ENCODE results near the gene ELP1. TPM values are rescaled to one million over a fixed set of nuclear protein-coding genes. Genes with fewer than 3 reads are reported as not detected.

ELP1 gene
- total RNA-seq, 3 donors from 2014 or later (not counting 1 experiment from before 2014, with no cell fraction given): 21.8 to 33.0 (median 28.2) TPM

DNA sequence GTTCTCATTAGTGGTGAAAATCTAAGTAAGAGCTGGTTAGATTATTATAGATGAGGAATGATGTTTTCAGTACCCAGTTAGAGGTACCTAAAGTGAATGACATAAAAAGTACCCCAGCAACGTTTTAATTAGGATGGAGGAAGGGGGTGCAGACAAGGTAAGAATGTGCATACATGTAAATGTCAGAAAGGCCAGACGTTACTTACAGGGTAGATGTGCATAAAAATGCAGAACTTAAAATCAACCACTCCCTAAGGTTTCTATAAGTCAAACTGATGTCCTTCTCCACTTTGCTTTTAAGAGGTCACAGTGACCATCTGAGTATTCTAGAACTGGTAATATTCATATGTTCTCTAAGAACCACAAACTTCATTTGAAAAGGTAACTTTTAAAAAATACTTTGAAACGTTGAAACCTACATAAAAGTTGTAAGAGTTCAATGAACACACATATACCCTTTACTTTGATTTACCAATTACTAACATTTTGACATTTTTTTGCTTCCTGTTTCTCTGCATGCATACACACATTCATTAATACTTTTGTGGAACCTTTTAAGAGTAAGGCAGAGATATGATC, 53.1 kb downstream of the ELP1 start:
- Histone ChIP-seq H3K4me1 (ENCODE audit: control insufficient read depth, insufficient read depth, low read length) (no peaks in the 10 kb centered on the region), H3K9me3 (ENCODE audit: control insufficient read depth, insufficient read depth, low read length) (no peaks in the 10 kb centered on the region), H3K36me3 (ENCODE audit: control insufficient read depth, insufficient read depth, low read length) (peaks cover 61% of the 10 kb centered on the region), H3K27me3 (ENCODE audit: control insufficient read depth, insufficient read depth, low read length) (no peaks in the 10 kb centered on the region), H3K27ac (ENCODE audit: low read length) (no peak overlapping the region), H3K4me3 (ENCODE audit: low read length) (no peak overlapping the region)
- no peaks in the 10 kb centered on the region for H3K9me3 Mint-ChIP-seq
- H3K27me3 Mint-ChIP-seq (ENCODE audit: low read depth in 2 of 2): no peaks in the 10 kb centered on the region
- ATAC-seq: no peak
- H3K36me3 Mint-ChIP-seq: peaks cover 32% of the 10 kb centered on the region
- DNase-seq: no peak
- peaks cover 0 to 7% of the 10 kb centered on the region in 2 donors for H3K4me1 Mint-ChIP-seq
- TF ChIP-seq, protein P1, sequence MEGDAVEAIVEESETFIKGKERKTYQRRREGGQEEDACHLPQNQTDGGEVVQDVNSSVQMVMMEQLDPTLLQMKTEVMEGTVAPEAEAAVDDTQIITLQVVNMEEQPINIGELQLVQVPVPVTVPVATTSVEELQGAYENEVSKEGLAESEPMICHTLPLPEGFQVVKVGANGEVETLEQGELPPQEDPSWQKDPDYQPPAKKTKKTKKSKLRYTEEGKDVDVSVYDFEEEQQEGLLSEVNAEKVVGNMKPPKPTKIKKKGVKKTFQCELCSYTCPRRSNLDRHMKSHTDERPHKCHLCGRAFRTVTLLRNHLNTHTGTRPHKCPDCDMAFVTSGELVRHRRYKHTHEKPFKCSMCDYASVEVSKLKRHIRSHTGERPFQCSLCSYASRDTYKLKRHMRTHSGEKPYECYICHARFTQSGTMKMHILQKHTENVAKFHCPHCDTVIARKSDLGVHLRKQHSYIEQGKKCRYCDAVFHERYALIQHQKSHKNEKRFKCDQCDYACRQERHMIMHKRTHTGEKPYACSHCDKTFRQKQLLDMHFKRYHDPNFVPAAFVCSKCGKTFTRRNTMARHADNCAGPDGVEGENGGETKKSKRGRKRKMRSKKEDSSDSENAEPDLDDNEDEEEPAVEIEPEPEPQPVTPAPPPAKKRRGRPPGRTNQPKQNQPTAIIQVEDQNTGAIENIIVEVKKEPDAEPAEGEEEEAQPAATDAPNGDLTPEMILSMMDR (IDR thresholded peaks at IDR 0.05): no peak
- H3K4me3 Mint-ChIP-seq: no peak overlapping the region
- intact Hi-C loops (cut with micrococcal nuclease): no loop called here
- 81% methylated on average over 3 of the region's 3 CpGs for WGBS (ENCODE audit: insufficient coverage)
- H3K27ac Mint-ChIP-seq: no peak overlapping the region

DNA sequence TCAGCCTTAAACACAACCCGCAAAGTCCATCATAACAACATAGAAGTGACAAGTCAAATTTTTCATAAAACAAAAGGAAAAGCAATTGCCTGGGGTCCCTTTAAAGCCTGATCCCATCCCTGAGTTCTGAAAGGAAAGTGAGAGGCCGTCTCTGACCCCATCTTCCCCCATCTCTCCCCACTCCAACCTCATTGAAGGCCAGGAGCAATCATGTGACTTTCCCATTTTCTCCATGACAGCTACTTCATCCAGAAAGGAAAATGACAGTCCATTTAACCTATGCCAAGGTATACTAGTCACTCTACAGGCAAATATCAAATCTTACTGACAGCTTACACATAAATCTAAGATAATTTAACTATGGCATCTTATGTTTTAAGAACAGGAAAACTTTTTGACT, 56.4 kb downstream of the ELP1 start:
- H3K4me1 ChIP-seq (ENCODE audit: control insufficient read depth, insufficient read depth, low read length): no peaks in the 10 kb centered on the region
- DNase-seq: no peak
- no peaks in the 10 kb centered on the region for H3K27me3 Mint-ChIP-seq (ENCODE audit: low read depth in 2 of 2)
- TF ChIP-seq, protein P1 (IDR thresholded peaks at IDR 0.05): no peak
- no peak overlapping the region for H3K27ac Mint-ChIP-seq
- H3K4me3 ChIP-seq (ENCODE audit: low read length): no peak overlapping the region
- H3K36me3 Mint-ChIP-seq: peaks cover 43% of the 10 kb centered on the region
- H3K4me1 Mint-ChIP-seq: no peaks in the 10 kb centered on the region
- H3K27me3 ChIP-seq (ENCODE audit: control insufficient read depth, insufficient read depth, low read length): no peaks in the 10 kb centered on the region
- WGBS (ENCODE audit: insufficient coverage): 95% methylated on average over 2 of the region's 2 CpGs
- H3K4me3 Mint-ChIP-seq: no peak overlapping the region
- intact Hi-C loops (cut with micrococcal nuclease): no loop called here
- H3K36me3 ChIP-seq (ENCODE audit: control insufficient read depth, insufficient read depth, low read length): peaks cover 78% of the 10 kb centered on the region
- H3K27ac ChIP-seq (ENCODE audit: low read length): no peak overlapping the region
- no peaks in the 10 kb centered on the region for H3K9me3 ChIP-seq (ENCODE audit: control insufficient read depth, insufficient read depth, low read length)
- no peaks in the 10 kb centered on the region for H3K9me3 Mint-ChIP-seq
- ATAC-seq: no peak

DNA sequence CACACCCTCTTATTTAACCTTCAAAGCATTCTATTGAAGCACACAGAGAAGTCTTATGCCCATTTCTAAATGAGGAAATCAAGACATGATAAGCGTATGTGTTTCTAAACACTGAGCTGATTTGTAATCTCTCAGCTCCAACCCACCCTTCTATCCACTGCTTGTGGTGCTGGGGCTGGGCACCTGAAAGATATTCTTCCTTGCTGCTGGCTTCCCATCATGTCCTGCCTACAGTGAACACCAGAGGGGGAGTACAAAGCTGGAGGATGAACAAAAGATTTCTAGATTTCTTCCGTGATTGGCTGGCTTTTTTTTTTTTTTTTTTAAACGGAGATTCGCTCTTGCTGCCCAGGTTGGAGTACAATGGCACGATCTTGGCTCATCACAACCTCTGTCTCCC, 57.5 kb downstream of the ELP1 start:
- DNase-seq (no peak), ATAC-seq (no peak)
- no peaks in the 10 kb centered on the region for H3K27me3 ChIP-seq (ENCODE audit: control insufficient read depth, insufficient read depth, low read length)
- H3K27ac ChIP-seq (ENCODE audit: low read length): no peak overlapping the region
- peaks cover 43% of the 10 kb centered on the region for H3K36me3 Mint-ChIP-seq
- no peak overlapping the region for H3K4me3 ChIP-seq (ENCODE audit: low read length)
- no peaks in the 10 kb centered on the region for H3K4me1 Mint-ChIP-seq
- no peaks in the 10 kb centered on the region for H3K9me3 ChIP-seq (ENCODE audit: control insufficient read depth, insufficient read depth, low read length)
- H3K4me1 ChIP-seq (ENCODE audit: control insufficient read depth, insufficient read depth, low read length): no peaks in the 10 kb centered on the region
- WGBS (ENCODE audit: insufficient coverage): 100% methylated on average over 5 of the region's 5 CpGs
- intact Hi-C loops (cut with micrococcal nuclease): no loop called here
- TF ChIP-seq, protein P1 (IDR thresholded peaks at IDR 0.05): no peak
- no peaks in the 10 kb centered on the region for H3K9me3 Mint-ChIP-seq
- H3K36me3 ChIP-seq (ENCODE audit: control insufficient read depth, insufficient read depth, low read length): peaks cover 79% of the 10 kb centered on the region
- H3K27me3 Mint-ChIP-seq (ENCODE audit: low read depth in 2 of 2): no peaks in the 10 kb centered on the region
- no peak overlapping the region for H3K4me3 Mint-ChIP-seq
- H3K27ac Mint-ChIP-seq: no peak overlapping the region

Data from natural killer cell (primary cell).